ENCODE measurements around the gene DMRT1.

GRCh38 chr9:1005043-1005667 lies 163.7 kb downstream of the DMRT1 start:
- peak; percentile 48 to 59 for TF ChIP-seq CTCF (conservative IDR thresholded peaks at IDR 0.05 in 1 of 2, IDR thresholded peaks at IDR 0.05 in 1 of 2; ENCODE audit: low read depth in 1 of 2, low read length in 2 of 2)
- no peak for TF ChIP-seq EZH2 (IDR thresholded peaks at IDR 0.05; ENCODE audit: low read length, missing control alignments)

Measured in fibroblast of lung (primary cell).